Upper lobe of left lung (tissue), 6 donors: ENCODE results near the gene PLXNA3. TPM values are rescaled to one million over a fixed set of nuclear protein-coding genes. Genes with fewer than 3 reads are reported as not detected.

ENCODE experiments used
- ATAC-seq, 2 donors: fragments of 200-7000 bp; cut with Tn5 transposase; one replicate each; pipeline ENCODE4 v1.9.1; 2022; ENCODE audit warnings: mild to moderate bottlenecking in 2 of 2, moderate library complexity in 2 of 2; ENCODE audit not compliant: low FRiP score in 2 of 2
- DNase-seq, 2 donors: peaks; one replicate each; pipeline ENCODE4 v3.0.0-alpha.2; 2019 to 2020
- H3K27ac ChIP-seq, 4 donors: fragments of 200-600 bp; sonication (generic); one replicate each; pipeline ENCODE4 v1.5.1; 2016 to 2019
- H3K27me3 ChIP-seq, 4 donors: fragments of 200-600 bp; sonication (generic); one replicate each; pipeline ENCODE4 v1.5.1; 2017 to 2019
- H3K36me3 ChIP-seq, 4 donors: fragments of 200-600 bp; sonication (generic); one replicate each; pipeline ENCODE4 v1.5.1; 2016 to 2019
- H3K4me1 ChIP-seq, 4 donors: fragments of 200-600 bp; sonication (generic); one replicate each; pipeline ENCODE4 v1.5.1; 2018 to 2019
- H3K4me3 ChIP-seq, 4 donors: fragments of 200-600 bp; sonication (generic); one replicate each; pipeline ENCODE4 v1.5.1; 2017 to 2019; ENCODE audit warnings: mild to moderate bottlenecking in 2 of 4, moderate library complexity in 1 of 4
- H3K9me3 ChIP-seq, 4 donors: fragments of 200-600 bp; sonication (generic); one replicate each; pipeline ENCODE4 v1.5.1; 2018 to 2019
- EP300 ChIP-seq, 4 donors: sonication (generic); formaldehyde crosslinking; IDR thresholded peaks; one replicate each; pipeline ENCODE4 v1.5.1; 2017; ENCODE audit warnings: antibody characterized with exemption in 4 of 4, control low read depth in 2 of 4
- POLR2A ChIP-seq, 4 donors: fragments of 450-650 bp; IDR thresholded peaks; one replicate each; pipeline ENCODE4 v1.5.1; 2016 to 2017; ENCODE audit warnings: antibody characterized with exemption in 4 of 4, mild to moderate bottlenecking in 2 of 4
- POLR2AphosphoS5 ChIP-seq, 2 donors: sonication (generic); formaldehyde crosslinking; IDR thresholded peaks; one replicate each; pipeline ENCODE4 v1.5.1; 2017; ENCODE audit warnings: antibody characterized with exemption in 2 of 2
- WGBS, 2 donors: methylation state at CpG; one replicate each; pipeline ENCODE4 v1.1.5; 2017 to 2018; 5-methylcytosine and 5-hydroxymethylcytosine counted together
- total RNA-seq, 6 donors: library from RNA; depleted of rRNA in 4 of 6; stranded (reverse); fragments of >200 nt in 4 of 6; gene quantifications; one replicate each; pipeline versions ENCODE4 v1.1.0 to v1.2.1, GENCODE V29; 2016 to 2021
- TF ChIP-seq, protein P1 (sequence below), 6 experiments: fragments of 450-650 bp in 4 of 6; fragments of 200-600 bp in 2 of 6; sonication (generic) in 2 of 6; IDR thresholded peaks; one replicate each; pipeline ENCODE4 v1.5.1; 2016 to 2019; ENCODE audit warnings: antibody characterized with exemption in 6 of 6
- donor health status: DM: no; HTN: no; CAD: no; lungs with moderate emphysema.
- donor health status: DM: no; HTN: yes; CAD: no; lungs with severe emphysema.

PLXNA3 gene
- total RNA-seq, 6 donors from 2014 or later: 7.9 to 195 (median 36.3) TPM

DNA sequence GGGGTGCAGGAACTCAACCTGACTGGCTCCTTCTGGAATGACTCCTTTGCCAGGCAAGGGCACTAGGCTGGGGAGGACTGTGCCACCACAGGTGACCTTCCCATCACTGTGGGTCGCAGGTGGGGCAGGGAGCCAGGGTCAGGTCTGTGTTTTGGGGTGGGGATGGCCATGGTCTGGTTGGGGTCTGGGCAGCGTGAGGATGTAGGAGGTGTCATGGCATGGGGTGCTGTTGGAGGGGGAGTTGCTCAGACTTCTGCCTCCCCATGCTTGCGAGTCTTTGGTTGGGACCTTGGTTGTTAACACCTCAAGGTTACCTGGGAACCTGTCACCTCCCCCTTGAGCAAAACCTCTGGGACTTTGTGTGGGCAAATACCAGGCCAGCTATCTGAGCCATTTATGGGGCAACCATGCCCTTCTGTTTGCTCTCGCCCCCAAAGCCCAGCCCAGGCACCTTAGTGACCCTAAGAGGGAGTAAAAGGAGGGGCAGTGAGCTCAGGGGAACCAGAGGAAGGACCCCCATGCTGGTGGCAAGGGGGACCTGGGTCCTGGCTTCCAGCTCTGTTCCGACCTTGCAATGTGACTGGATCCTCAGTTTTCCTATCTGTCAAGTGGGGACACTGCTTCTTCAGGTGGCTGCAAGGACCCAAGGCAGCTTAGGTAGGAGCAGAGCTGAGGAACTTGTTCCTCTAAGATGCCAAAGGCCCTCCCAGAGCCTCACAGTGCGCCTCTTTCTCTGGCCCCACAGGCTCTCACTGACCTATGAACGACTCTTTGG is 23.5 kb upstream of the PLXNA3 start:
- H3K36me3 ChIP-seq: peaks cover 0 to 43% (median 19%) of the 10 kb centered on the region in 4 donors
- DNase-seq: no peak
- no peaks in the 10 kb centered on the region for H3K27me3 ChIP-seq

DNA sequence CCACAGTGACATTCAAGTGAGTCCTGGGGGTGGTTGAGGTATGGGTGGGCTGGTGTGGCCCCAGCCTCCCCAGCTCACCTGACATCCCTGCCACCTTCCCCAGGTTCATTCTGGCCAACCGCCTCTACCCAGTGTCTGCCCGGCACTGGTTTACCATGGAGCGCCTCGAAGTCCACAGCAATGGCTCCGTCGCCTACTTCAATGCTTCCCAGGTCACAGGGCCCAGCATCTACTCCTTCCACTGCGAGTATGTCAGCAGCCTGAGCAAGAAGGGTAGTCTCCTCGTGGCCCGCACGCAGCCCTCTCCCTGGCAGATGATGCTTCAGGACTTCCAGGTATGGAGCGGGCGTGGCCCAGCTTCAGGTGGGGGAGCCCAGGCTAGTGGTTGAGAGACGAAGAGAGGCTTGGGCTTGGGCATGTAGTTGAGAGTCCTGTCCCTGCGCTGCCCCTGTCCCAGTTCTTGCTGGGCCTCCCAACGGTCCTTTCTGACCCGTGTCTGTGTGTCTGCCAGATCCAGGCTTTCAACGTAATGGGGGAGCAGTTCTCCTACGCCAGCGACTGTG is 22.8 kb upstream of the PLXNA3 start:
- no peaks in the 10 kb centered on the region for H3K27me3 ChIP-seq
- peaks cover 0 to 49% (median 21%) of the 10 kb centered on the region in 4 donors for H3K36me3 ChIP-seq
- DNase-seq (no peak), ATAC-seq (no peak)
- H3K4me3 ChIP-seq: no peak overlapping the region
- no peak overlapping the region for H3K27ac ChIP-seq
- WGBS, 2 donors: 93 to 100% methylated on average over 2 to 19 of the region's 19 CpGs
- TF ChIP-seq POLR2A (IDR thresholded peaks at IDR 0.05) (no peak), POLR2AphosphoS5 (IDR thresholded peaks at IDR 0.05) (no peak), EP300 (IDR thresholded peaks at IDR 0.05) (no peak)
- TF ChIP-seq, protein P1, sequence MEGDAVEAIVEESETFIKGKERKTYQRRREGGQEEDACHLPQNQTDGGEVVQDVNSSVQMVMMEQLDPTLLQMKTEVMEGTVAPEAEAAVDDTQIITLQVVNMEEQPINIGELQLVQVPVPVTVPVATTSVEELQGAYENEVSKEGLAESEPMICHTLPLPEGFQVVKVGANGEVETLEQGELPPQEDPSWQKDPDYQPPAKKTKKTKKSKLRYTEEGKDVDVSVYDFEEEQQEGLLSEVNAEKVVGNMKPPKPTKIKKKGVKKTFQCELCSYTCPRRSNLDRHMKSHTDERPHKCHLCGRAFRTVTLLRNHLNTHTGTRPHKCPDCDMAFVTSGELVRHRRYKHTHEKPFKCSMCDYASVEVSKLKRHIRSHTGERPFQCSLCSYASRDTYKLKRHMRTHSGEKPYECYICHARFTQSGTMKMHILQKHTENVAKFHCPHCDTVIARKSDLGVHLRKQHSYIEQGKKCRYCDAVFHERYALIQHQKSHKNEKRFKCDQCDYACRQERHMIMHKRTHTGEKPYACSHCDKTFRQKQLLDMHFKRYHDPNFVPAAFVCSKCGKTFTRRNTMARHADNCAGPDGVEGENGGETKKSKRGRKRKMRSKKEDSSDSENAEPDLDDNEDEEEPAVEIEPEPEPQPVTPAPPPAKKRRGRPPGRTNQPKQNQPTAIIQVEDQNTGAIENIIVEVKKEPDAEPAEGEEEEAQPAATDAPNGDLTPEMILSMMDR (IDR thresholded peaks at IDR 0.05): no peak
- peaks cover 3 to 30% (median 5%) of the 10 kb centered on the region in 4 donors for H3K4me1 ChIP-seq
- peaks cover 0 to 4% (median 0%) of the 10 kb centered on the region in 4 donors for H3K9me3 ChIP-seq

More for the DNA sequence above, 23.5 kb upstream of the PLXNA3 start:
- Histone ChIP-seq H3K4me1 (peaks cover 5 to 34% (median 9%) of the 10 kb centered on the region in 4 donors), H3K4me3 (no peak overlapping the region), H3K9me3 (peaks cover 0 to 4% (median 0%) of the 10 kb centered on the region in 4 donors), H3K27ac (no peak overlapping the region)
- no peak for ATAC-seq
- TF ChIP-seq POLR2AphosphoS5 (IDR thresholded peaks at IDR 0.05): no peak
- 81 to 100% methylated on average over 2 to 7 of the region's 7 CpGs for WGBS, 2 donors

DNA sequence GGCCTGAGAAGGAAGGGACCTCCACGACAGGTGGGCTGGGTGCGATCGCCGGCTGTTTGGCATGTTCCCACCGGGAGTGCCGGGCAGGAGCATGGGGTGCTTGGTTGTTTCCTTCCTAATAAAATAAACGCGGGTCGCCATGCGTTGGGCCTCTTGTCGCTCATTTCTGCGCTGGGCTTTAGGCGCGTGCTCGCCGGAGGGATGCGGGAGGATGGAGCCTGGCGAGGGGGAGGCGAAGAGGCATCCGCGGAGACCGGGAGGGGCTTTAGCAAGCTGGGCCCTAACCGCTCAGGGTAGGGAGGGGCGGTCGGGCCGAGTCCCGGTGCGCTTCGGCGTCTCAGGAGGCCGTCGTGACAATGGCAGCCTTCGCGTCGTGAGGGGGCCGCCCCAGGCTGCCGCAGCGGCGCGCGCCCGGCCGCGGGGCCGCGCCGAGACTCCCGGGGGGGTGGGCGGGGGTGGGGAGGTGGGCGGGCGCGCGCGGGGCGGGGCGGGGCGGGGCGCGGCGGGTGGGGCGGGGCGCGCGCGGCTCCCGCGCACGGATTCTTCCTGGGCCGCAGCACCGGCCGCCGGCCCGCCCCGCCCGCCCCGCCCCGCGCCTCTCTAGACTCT is 21.6 kb upstream of the PLXNA3 start:
- H3K36me3 ChIP-seq: peaks cover 0 to 60% (median 27%) of the 10 kb centered on the region in 4 donors
- peaks cover 3 to 23% (median 4%) of the 10 kb centered on the region in 4 donors for H3K4me1 ChIP-seq
- peak overlapping the region in 3 of 4 donors; percentile 73 to 84 (median 76) for H3K4me3 ChIP-seq
- ATAC-seq (peak in 1 of 2 donors; percentile 68), DNase-seq (no peak)
- H3K27ac ChIP-seq: peak overlapping the region; percentile 85 to 96 (median 88)
- H3K27me3 ChIP-seq: no peaks in the 10 kb centered on the region
- 7 to 58% methylated on average over 14 to 22 of the region's 78 CpGs for WGBS, 2 donors
- peaks cover 0 to 4% (median 0%) of the 10 kb centered on the region in 4 donors for H3K9me3 ChIP-seq
- no peak for TF ChIP-seq EP300 (IDR thresholded peaks at IDR 0.05)
- no peak for TF ChIP-seq POLR2AphosphoS5 (IDR thresholded peaks at IDR 0.05)
- TF ChIP-seq, protein P1 (IDR thresholded peaks at IDR 0.05): no peak
- no peak for TF ChIP-seq POLR2A (IDR thresholded peaks at IDR 0.05)

- DNase-seq: peak; percentile 45 to 94
- peaks cover 0 to 4% (median 0%) of the 10 kb centered on the region in 4 donors for H3K9me3 ChIP-seq
- peak within 1 kb of the TSS; percentile 53 to 84 (median 74) for H3K4me3 ChIP-seq
- peak in 1 of 2 donors; percentile 90 for ATAC-seq
- no peaks in the 10 kb centered on the region for H3K27me3 ChIP-seq
- 0 to 49% methylated on average over 2 to 69 of the region's 93 CpGs for WGBS, 2 donors
- peak within 1 kb of the TSS; percentile 85 to 96 (median 88) for H3K27ac ChIP-seq
- TF ChIP-seq POLR2AphosphoS5 (IDR thresholded peaks at IDR 0.05): peak; percentile 33 to 68
- no peak for TF ChIP-seq EP300 (IDR thresholded peaks at IDR 0.05)
- peak in 2 of 4 donors; percentile 24 to 65 for TF ChIP-seq POLR2A (IDR thresholded peaks at IDR 0.05)
- H3K36me3 ChIP-seq: peaks cover 0 to 60% (median 31%) of the 10 kb centered on the region in 4 donors
- H3K4me1 ChIP-seq: peaks cover 3 to 23% (median 4%) of the 10 kb centered on the region in 4 donors
Measured at GRCh38 chrX:154436983-154437752, 20.9 kb upstream of the PLXNA3 start, which contains the start of gene GDI1. Gene GDI1 (plus strand): TSS chrX:154437154. CDS start chrX:154437255, 101 bp downstream.
